GM12878 (cell line): ENCODE data around the gene FBLN1.

Experiments
- ATF7 ChIP-seq: fragments of 450-650 bp; IDR thresholded peaks from 2 replicates; pipeline ENCODE4 v1.6.1; 2016; ENCODE audit warnings: low read depth, mild to moderate bottlenecking
- CHD2 ChIP-seq: IDR thresholded peaks from 2 replicates; pipeline ENCODE4 v1.6.1; 2011; ENCODE audit warnings: low read depth, low read length, improper control_type of control experiment, borderline replicate concordance
- CTCF ChIP-seq, 3 experiments: IDR thresholded peaks in 2 of 3; conservative IDR thresholded peaks in 1 of 3; 2 replicates each; pipeline ENCODE4 v1.5.1; 2011; ENCODE audit warnings: low read depth in 3 of 3, low read length in 3 of 3, mild to moderate bottlenecking in 3 of 3, control low read depth in 2 of 3, moderate library complexity in 2 of 3, inconsistent platforms in 1 of 3, mixed read lengths in 1 of 3; ENCODE audit not compliant: control insufficient read depth in 2 of 3, insufficient read depth in 1 of 3; ENCODE audit errors: extremely low read depth in 1 of 3
- EP300 ChIP-seq, 2 experiments: fragments of 150-350 bp in 1 of 2; IDR thresholded peaks; 2 replicates each; pipeline ENCODE4 v1.6.1; 2011 to 2012; ENCODE audit warnings: low read depth in 2 of 2, low read length in 2 of 2, borderline replicate concordance in 1 of 2, improper control_type of control experiment in 1 of 2, inconsistent platforms in 1 of 2; ENCODE audit not compliant: control insufficient read depth in 1 of 2
- EZH2 ChIP-seq: IDR thresholded peaks from 2 replicates; pipeline ENCODE4 v1.6.1; 2012; ENCODE audit warnings: low read depth, mild to moderate bottlenecking, control low read depth, inconsistent platforms, low read length, borderline replicate concordance; ENCODE audit not compliant: control insufficient read depth
- HDAC2 ChIP-seq: fragments of 200-600 bp; sonication (generic); IDR thresholded peaks from 2 replicates; pipeline ENCODE4 v1.6.1; 2017
- JUND ChIP-seq: IDR thresholded peaks from 2 replicates; pipeline ENCODE4 v1.6.1; 2012; ENCODE audit warnings: low read depth, mild to moderate bottlenecking, low read length, improper control_type of control experiment, moderate library complexity
- PBX3 ChIP-seq: IDR thresholded peaks from 2 replicates; pipeline ENCODE4 v1.6.1; 2011; ENCODE audit warnings: mild to moderate bottlenecking, low read depth, low read length, moderate library complexity; ENCODE audit not compliant: insufficient replicate concordance
- POLR2A ChIP-seq: IDR thresholded peaks from 2 replicates; pipeline ENCODE4 v1.6.1; 2011; ENCODE audit warnings: low read depth, mild to moderate bottlenecking, low read length
- RFX5 ChIP-seq: IDR thresholded peaks from 2 replicates; pipeline ENCODE4 v1.6.1; 2011; ENCODE audit warnings: low read depth, low read length, improper control_type of control experiment
- SIN3A ChIP-seq: IDR thresholded peaks from 2 replicates; pipeline ENCODE4 v1.6.1; 2012; ENCODE audit warnings: low read depth, low read length, improper control_type of control experiment
- TBL1XR1 ChIP-seq: IDR thresholded peaks from 2 replicates; pipeline ENCODE4 v1.6.1; 2012; ENCODE audit warnings: low read depth, low read length, improper control_type of control experiment
- TF ChIP-seq, protein P1 (sequence below): fragments of 450-650 bp; IDR thresholded peaks from 2 replicates; pipeline ENCODE4 v1.6.1; 2016; ENCODE audit warnings: mild to moderate bottlenecking, moderate library complexity, borderline replicate concordance
- TF ChIP-seq, protein P2 (sequence below): fragments of 150-350 bp; IDR thresholded peaks from 2 replicates; pipeline ENCODE4 v1.6.1; 2016; ENCODE audit warnings: low read depth, low read length

GRCh38 chr22:45565973-45566372 is 63.3 kb downstream of the FBLN1 start:
- TF ChIP-seq HDAC2, result no peak
- no peak for TF ChIP-seq RFX5
- TF ChIP-seq POLR2A, result no peak
- no peak for TF ChIP-seq ATF7
- no peak for TF ChIP-seq TBL1XR1
- TF ChIP-seq EZH2, result no peak
- TF ChIP-seq JUND, result no peak
- TF ChIP-seq CTCF (IDR thresholded peaks at IDR 0.05 in 2 of 3, conservative IDR thresholded peaks at IDR 0.05 in 1 of 3; ENCODE audit: control insufficient read depth in 2 of 3, extremely low read depth in 1 of 3, insufficient read depth in 1 of 3, low read depth in 3 of 3, low read length in 3 of 3), result no peak
- TF ChIP-seq SIN3A, result no peak
- no peak for TF ChIP-seq EP300 (IDR thresholded peaks at IDR 0.05; ENCODE audit: borderline replicate concordance in 1 of 2, control insufficient read depth in 1 of 2, low read depth in 2 of 2, low read length in 2 of 2)
- TF ChIP-seq, protein P1, sequence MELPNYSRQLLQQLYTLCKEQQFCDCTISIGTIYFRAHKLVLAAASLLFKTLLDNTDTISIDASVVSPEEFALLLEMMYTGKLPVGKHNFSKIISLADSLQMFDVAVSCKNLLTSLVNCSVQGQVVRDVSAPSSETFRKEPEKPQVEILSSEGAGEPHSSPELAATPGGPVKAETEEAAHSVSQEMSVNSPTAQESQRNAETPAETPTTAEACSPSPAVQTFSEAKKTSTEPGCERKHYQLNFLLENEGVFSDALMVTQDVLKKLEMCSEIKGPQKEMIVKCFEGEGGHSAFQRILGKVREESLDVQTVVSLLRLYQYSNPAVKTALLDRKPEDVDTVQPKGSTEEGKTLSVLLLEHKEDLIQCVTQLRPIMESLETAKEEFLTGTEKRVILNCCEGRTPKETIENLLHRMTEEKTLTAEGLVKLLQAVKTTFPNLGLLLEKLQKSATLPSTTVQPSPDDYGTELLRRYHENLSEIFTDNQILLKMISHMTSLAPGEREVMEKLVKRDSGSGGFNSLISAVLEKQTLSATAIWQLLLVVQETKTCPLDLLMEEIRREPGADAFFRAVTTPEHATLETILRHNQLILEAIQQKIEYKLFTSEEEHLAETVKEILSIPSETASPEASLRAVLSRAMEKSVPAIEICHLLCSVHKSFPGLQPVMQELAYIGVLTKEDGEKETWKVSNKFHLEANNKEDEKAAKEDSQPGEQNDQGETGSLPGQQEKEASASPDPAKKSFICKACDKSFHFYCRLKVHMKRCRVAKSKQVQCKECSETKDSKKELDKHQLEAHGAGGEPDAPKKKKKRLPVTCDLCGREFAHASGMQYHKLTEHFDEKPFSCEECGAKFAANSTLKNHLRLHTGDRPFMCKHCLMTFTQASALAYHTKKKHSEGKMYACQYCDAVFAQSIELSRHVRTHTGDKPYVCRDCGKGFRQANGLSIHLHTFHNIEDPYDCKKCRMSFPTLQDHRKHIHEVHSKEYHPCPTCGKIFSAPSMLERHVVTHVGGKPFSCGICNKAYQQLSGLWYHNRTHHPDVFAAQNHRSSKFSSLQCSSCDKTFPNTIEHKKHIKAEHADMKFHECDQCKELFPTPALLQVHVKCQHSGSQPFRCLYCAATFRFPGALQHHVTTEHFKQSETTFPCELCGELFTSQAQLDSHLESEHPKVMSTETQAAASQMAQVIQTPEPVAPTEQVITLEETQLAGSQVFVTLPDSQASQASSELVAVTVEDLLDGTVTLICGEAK, result no peak
- no peak for TF ChIP-seq CHD2
- TF ChIP-seq PBX3, result no peak
- TF ChIP-seq, protein P2, sequence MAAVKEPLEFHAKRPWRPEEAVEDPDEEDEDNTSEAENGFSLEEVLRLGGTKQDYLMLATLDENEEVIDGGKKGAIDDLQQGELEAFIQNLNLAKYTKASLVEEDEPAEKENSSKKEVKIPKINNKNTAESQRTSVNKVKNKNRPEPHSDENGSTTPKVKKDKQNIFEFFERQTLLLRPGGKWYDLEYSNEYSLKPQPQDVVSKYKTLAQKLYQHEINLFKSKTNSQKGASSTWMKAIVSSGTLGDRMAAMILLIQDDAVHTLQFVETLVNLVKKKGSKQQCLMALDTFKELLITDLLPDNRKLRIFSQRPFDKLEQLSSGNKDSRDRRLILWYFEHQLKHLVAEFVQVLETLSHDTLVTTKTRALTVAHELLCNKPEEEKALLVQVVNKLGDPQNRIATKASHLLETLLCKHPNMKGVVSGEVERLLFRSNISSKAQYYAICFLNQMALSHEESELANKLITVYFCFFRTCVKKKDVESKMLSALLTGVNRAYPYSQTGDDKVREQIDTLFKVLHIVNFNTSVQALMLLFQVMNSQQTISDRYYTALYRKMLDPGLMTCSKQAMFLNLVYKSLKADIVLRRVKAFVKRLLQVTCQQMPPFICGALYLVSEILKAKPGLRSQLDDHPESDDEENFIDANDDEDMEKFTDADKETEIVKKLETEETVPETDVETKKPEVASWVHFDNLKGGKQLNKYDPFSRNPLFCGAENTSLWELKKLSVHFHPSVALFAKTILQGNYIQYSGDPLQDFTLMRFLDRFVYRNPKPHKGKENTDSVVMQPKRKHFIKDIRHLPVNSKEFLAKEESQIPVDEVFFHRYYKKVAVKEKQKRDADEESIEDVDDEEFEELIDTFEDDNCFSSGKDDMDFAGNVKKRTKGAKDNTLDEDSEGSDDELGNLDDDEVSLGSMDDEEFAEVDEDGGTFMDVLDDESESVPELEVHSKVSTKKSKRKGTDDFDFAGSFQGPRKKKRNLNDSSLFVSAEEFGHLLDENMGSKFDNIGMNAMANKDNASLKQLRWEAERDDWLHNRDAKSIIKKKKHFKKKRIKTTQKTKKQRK, result no peak
